SU-DHL-6 (cell line): Measurements from ENCODE around the gene NSG1.

Experiments used
- CTCF ChIP-seq: fragments of 200-600 bp; sonication (generic); IDR thresholded peaks from one replicate; pipeline ENCODE4 v1.5.1; 2017; ENCODE audit warnings: antibody characterized with exemption, mild to moderate bottlenecking, low read length, moderate library complexity; ENCODE audit not compliant: insufficient read depth, poor library complexity, severe bottlenecking
- EZH2phosphoT487 ChIP-seq: fragments of 200-600 bp; sonication (generic), shearing (Covaris generic); conservative IDR thresholded peaks from 2 replicates; pipeline ENCODE4 v1.6.1; 2018; ENCODE audit warnings: mild to moderate bottlenecking, antibody characterized with exemption, low read length, moderate library complexity, mixed read lengths

DNA sequence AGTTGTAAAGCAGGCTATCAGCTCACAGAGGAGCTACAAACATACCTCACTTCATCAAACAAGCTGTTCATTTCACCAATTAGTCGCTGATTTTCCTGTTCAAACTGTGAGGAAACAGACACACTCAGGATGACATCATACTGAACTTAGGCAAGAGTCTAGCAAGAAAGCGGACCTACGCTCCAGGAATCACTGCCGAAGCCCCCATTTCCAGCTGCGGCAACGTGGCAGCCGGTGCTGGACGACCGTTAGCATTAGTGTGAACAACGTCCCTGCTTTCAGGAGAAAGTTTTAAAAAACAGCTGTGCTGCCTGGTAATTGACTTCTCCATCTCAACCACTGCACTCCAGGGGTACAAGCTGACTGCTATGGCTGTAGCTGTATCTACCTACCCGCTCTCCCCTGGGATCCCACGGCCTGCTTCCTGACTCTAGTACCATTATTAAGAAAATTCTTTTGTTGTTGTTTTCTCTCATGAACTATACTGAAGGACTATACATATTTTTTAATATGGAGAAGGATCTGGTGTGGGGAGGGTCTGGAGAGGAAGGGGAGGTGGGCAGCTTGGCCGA is 38.3 kb downstream of the NSG1 start:
- no peak for TF ChIP-seq CTCF
- no peak for TF ChIP-seq EZH2phosphoT487
